Mesenchymal stem cell (in vitro differentiated cells and primary cell): ENCODE results near the gene RBM23.
A peak's percentile ranks its signal among the peaks of the same experiment; 100 is the strongest.
"Not testable (repeated sequence)": the region's sequence is repeated elsewhere in the genome, so short reads cannot be mapped to it uniquely, and the experiment has no call there.

Experiments
- DNase-seq: peaks from one replicate; pipeline ENCODE4 v3.0.0-alpha.2; 2013
- H2AFZ ChIP-seq: one replicate; pipeline ENCODE4 v1.6.1; 2013; ENCODE audit warnings: low read depth, mild to moderate bottlenecking, control low read depth, inconsistent platforms, low read length, moderate library complexity
- H2AK5ac ChIP-seq: 2 replicates; pipeline ENCODE4 v1.6.1; 2013; ENCODE audit warnings: low read length, moderate library complexity, mild to moderate bottlenecking, inconsistent platforms; ENCODE audit not compliant: severe bottlenecking
- H2BK120ac ChIP-seq: one replicate; pipeline ENCODE4 v1.6.1; 2013; ENCODE audit warnings: low read depth, mild to moderate bottlenecking, inconsistent platforms, low read length, moderate library complexity
- H2BK12ac ChIP-seq, 2 experiments: one replicate each; pipeline ENCODE4 v1.6.1; 2013; ENCODE audit warnings: inconsistent platforms in 2 of 2, low read length in 2 of 2, mild to moderate bottlenecking in 2 of 2, moderate library complexity in 2 of 2, control low read depth in 1 of 2
- H2BK15ac ChIP-seq: one replicate; pipeline ENCODE4 v1.6.1; 2013; ENCODE audit warnings: mild to moderate bottlenecking, low read depth, inconsistent platforms; ENCODE audit not compliant: poor library complexity, severe bottlenecking
- H2BK5ac ChIP-seq: 2 replicates; pipeline ENCODE4 v1.6.1; 2013; ENCODE audit warnings: low read depth, mild to moderate bottlenecking, low read length, control low read depth, inconsistent platforms; ENCODE audit not compliant: poor library complexity, severe bottlenecking
- H3K14ac ChIP-seq, 2 experiments: one replicate each; pipeline ENCODE4 v1.6.1; 2013; ENCODE audit warnings: inconsistent platforms in 2 of 2, low read length in 2 of 2, control low read depth in 1 of 2, mild to moderate bottlenecking in 1 of 2, moderate library complexity in 1 of 2
- H3K18ac ChIP-seq, 2 experiments: one replicate each; pipeline ENCODE4 v1.6.1; 2013; ENCODE audit warnings: inconsistent platforms in 2 of 2, low read length in 2 of 2, control low read depth in 1 of 2, low read depth in 1 of 2, mild to moderate bottlenecking in 1 of 2
- H3K23ac ChIP-seq, 2 experiments: one replicate each; pipeline ENCODE4 v1.6.1; 2013; ENCODE audit warnings: inconsistent platforms in 2 of 2, low read length in 2 of 2, mild to moderate bottlenecking in 2 of 2, moderate library complexity in 2 of 2, control low read depth in 1 of 2
- H3K27ac ChIP-seq: 2 replicates; pipeline ENCODE4 v1.5.1; 2013; ENCODE audit warnings: mild to moderate bottlenecking, moderate library complexity, low read length, control low read depth, inconsistent platforms; ENCODE audit not compliant: poor library complexity, severe bottlenecking
- H3K27me3 ChIP-seq, 2 experiments: 2 replicates each; pipeline versions ENCODE4 v1.6.1 to v1.7.0; 2013; ENCODE audit warnings: low read length in 2 of 2, mild to moderate bottlenecking in 2 of 2, moderate library complexity in 2 of 2, control low read depth in 1 of 2, inconsistent platforms in 1 of 2; ENCODE audit not compliant: control insufficient read depth in 1 of 2, insufficient read depth in 1 of 2
- H3K36me3 ChIP-seq, 2 experiments: 2 replicates each; pipeline versions ENCODE4 v1.6.1 to v1.7.0; 2013; ENCODE audit warnings: low read length in 2 of 2, control low read depth in 1 of 2, inconsistent platforms in 1 of 2, low read depth in 1 of 2, mild to moderate bottlenecking in 1 of 2; ENCODE audit not compliant: insufficient read depth in 2 of 2, control insufficient read depth in 1 of 2
- H3K4ac ChIP-seq, 2 experiments: one replicate each; pipeline ENCODE4 v1.6.1; 2013; ENCODE audit warnings: inconsistent platforms in 2 of 2, low read length in 2 of 2, mild to moderate bottlenecking in 2 of 2, moderate library complexity in 2 of 2, control low read depth in 1 of 2, low read depth in 1 of 2
- H3K4me1 ChIP-seq: 2 replicates; pipeline ENCODE4 v1.6.1; 2013; ENCODE audit warnings: low read depth, low read length, control low read depth; ENCODE audit not compliant: control insufficient read depth, insufficient read depth
- H3K4me2 ChIP-seq: 2 replicates; pipeline ENCODE4 v1.6.1; 2013; ENCODE audit warnings: low read length, mild to moderate bottlenecking, inconsistent platforms; ENCODE audit not compliant: poor library complexity, severe bottlenecking
- H3K4me3 ChIP-seq, 2 experiments: 2 replicates each; pipeline versions ENCODE4 v1.5.1 to v1.7.0; 2013; ENCODE audit warnings: low read length in 2 of 2, mild to moderate bottlenecking in 2 of 2, control low read depth in 1 of 2, low read depth in 1 of 2; ENCODE audit not compliant: insufficient read depth in 1 of 2
- H3K79me1 ChIP-seq: replicated peaks from 2 replicates; pipeline ENCODE4 v1.6.1; 2013; ENCODE audit warnings: mild to moderate bottlenecking, control low read depth, low read length, inconsistent platforms; ENCODE audit not compliant: poor library complexity, severe bottlenecking
- H3K9ac ChIP-seq: 2 replicates; pipeline ENCODE4 v1.7.0; 2013; ENCODE audit warnings: mild to moderate bottlenecking, low read length, moderate library complexity
- H3K9me3 ChIP-seq: 2 replicates; pipeline ENCODE4 v1.7.0; 2013; ENCODE audit warnings: mild to moderate bottlenecking, low read length; ENCODE audit not compliant: control insufficient read depth
- H4K8ac ChIP-seq: one replicate; pipeline ENCODE4 v1.6.1; 2013; ENCODE audit warnings: inconsistent platforms, mild to moderate bottlenecking, low read length, moderate library complexity
- H4K91ac ChIP-seq: one replicate; pipeline ENCODE4 v1.6.1; 2013; ENCODE audit warnings: mild to moderate bottlenecking, low read length, inconsistent platforms
- WGBS: methylation state at CpG from one replicate; pipeline ENCODE4 v1.1.7; 2013; ENCODE audit warnings: mixed read lengths; 5-methylcytosine and 5-hydroxymethylcytosine counted together

Gene RBM23

DNA sequence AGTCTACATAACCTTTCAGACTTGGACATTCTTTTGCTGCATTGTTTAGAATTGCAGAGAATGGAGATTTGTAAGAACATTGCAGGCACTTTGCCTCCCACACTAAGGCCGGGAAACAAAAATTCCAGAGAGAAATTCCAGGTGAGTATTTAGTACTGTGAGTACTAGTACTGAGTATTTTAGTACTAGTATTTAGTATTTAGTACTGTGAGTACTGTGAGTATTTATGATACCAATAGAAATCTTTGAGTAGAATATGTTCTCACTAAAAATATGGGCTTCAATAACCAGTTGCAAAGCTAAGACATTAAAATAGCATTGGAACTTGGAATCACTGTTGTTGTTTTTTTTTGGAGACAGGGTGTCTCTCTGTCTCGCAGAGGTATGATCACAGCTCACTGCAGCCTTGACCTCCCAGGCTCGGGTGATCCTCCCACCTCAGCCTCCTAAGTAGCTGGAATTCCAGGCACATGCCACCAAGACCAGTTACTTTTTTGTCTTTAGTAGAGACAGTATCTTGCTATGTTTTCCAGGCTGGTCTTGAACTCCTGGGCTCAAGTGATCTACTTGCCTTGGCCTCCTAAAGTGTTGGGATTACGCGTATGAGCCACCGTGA lies 43.2 kb upstream of the RBM23 start:
- no peaks in the 10 kb centered on the region for H3K4me1 ChIP-seq
- H3K79me1 ChIP-seq = no peaks in the 10 kb centered on the region
- H4K8ac ChIP-seq = no peak overlapping the region
- no peak overlapping the region for H3K23ac ChIP-seq
- no peak overlapping the region for H2AFZ ChIP-seq
- no peak overlapping the region for H2BK5ac ChIP-seq
- H3K14ac ChIP-seq = no peak overlapping the region
- no peaks in the 10 kb centered on the region for H3K27me3 ChIP-seq
- no peak overlapping the region for H3K4me3 ChIP-seq
- no peak overlapping the region for H3K9ac ChIP-seq
- no peak overlapping the region for H2BK120ac ChIP-seq
- H3K18ac ChIP-seq = no peak overlapping the region
- no peak for DNase-seq
- no peaks in the 10 kb centered on the region for H3K9me3 ChIP-seq
- no peak overlapping the region for H3K4me2 ChIP-seq
- H2BK12ac ChIP-seq = no peak overlapping the region
- no peak overlapping the region for H2BK15ac ChIP-seq
- WGBS = 96% methylated on average over 3 of the region's 6 CpGs
- no peak overlapping the region for H4K91ac ChIP-seq
- H3K36me3 ChIP-seq = no peaks in the 10 kb centered on the region
- H3K4ac ChIP-seq = no peak overlapping the region
- no peak overlapping the region for H2AK5ac ChIP-seq
- no peak overlapping the region for H3K27ac ChIP-seq

DNA sequence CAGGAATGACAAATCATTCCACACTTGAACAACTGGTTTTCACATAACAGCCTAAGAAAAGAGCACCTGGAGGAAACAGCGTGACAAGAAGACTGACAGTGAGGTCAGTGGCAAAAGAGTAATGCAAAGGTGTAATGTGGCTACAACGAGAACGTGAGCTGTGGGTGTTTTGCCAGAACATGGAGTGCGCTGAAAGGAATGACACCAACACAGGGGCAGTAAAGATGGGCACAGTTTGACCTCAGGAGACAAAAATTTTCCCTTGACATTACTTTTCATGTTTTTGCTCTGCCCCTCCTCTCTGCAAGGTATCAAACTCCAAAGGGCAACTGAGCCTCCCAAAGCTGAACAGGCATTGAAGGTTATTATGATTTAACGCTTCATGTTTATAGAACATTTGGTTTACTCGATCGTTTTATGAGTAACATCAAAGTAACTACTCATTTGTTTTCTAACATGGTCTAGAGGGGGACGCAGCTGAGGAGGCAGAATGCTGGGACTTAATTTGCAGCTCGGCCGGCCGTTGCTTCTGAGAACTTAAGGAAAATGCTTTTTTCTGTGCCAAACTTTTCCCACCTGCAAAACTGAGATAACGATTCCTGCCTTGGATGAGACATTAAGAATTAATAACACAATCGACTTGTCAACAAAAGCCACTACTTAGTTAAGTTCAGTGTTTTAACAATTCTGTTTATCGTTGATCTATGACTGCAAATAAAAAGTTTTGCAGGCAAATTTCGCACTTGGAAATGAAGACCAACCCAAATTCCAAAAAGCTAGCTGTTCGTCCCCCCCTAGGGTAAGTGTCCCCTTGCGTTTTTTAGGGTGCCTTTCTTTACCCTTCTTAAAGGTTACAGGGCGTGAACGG lies 37.0 kb upstream of the RBM23 start:
- no peak overlapping the region for H2BK12ac ChIP-seq
- H2BK15ac ChIP-seq = no peak overlapping the region
- H2BK5ac ChIP-seq = no peak overlapping the region
- peak overlapping the region; percentile 85 for H3K9ac ChIP-seq
- H3K27ac ChIP-seq = peak overlapping the region; percentile 79
- H2AFZ ChIP-seq = no peak overlapping the region
- peak overlapping the region in 1 of 2 experiments; percentile 43 for H3K18ac ChIP-seq
- peaks cover 3% of the 10 kb centered on the region for H3K4me1 ChIP-seq
- H3K4me3 ChIP-seq = peak overlapping the region; percentile 62 to 89
- peak overlapping the region; percentile 43 for H4K91ac ChIP-seq
- no peaks in the 10 kb centered on the region for H3K79me1 ChIP-seq
- H2BK120ac ChIP-seq = no peak overlapping the region
- no peak for DNase-seq
- WGBS = 34% methylated on average over 19 of the region's 19 CpGs
- peak overlapping the region; percentile 28 for H4K8ac ChIP-seq
- H3K36me3 ChIP-seq = peaks cover 0 to 3% of the 10 kb centered on the region in 2 experiments
- no peaks in the 10 kb centered on the region for H3K27me3 ChIP-seq
- no peak overlapping the region for H3K4ac ChIP-seq
- H3K14ac ChIP-seq = peak overlapping the region in 1 of 2 experiments; percentile 15
- no peak overlapping the region for H3K23ac ChIP-seq
- H3K4me2 ChIP-seq = peak overlapping the region; percentile 87
- no peaks in the 10 kb centered on the region for H3K9me3 ChIP-seq
- no peak overlapping the region for H2AK5ac ChIP-seq

DNA sequence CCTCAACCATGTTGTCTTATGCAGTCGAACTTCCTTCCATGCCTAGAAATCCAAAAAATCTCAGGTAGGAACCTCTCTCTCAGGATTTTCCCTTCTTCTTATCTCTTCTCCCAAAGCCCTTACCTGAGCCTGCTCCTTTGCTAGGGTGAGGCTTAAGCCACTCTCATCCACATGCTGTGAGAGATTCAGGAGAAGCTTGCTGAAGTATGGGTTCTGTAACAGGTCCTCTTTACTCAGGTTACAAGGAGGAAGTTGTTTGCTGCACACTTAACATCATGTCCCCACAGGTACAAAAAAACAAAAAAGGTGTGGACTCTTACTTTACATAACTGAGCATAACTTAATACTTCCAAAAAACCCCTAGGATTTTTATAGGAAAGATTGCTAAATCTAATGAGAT lies 33.5 kb upstream of the RBM23 start:
- H3K9ac ChIP-seq = no peak overlapping the region
- no peak overlapping the region for H3K18ac ChIP-seq
- H4K91ac ChIP-seq = no peak overlapping the region
- H3K4me1 ChIP-seq = peaks cover 3% of the 10 kb centered on the region
- peaks cover 4 to 8% of the 10 kb centered on the region in 2 experiments for H3K36me3 ChIP-seq
- H2BK120ac ChIP-seq = no peak overlapping the region
- H2AFZ ChIP-seq = no peak overlapping the region
- no peak overlapping the region for H3K23ac ChIP-seq
- no peak overlapping the region for H2BK15ac ChIP-seq
- H3K14ac ChIP-seq = no peak overlapping the region
- no peak overlapping the region for H3K4ac ChIP-seq
- 95% methylated on average over 1 of the region's 1 CpG for WGBS
- H3K79me1 ChIP-seq = no peaks in the 10 kb centered on the region
- H2BK12ac ChIP-seq = no peak overlapping the region
- H3K27me3 ChIP-seq = no peaks in the 10 kb centered on the region
- no peak overlapping the region for H4K8ac ChIP-seq
- no peak overlapping the region for H3K27ac ChIP-seq
- H3K4me2 ChIP-seq = no peak overlapping the region
- no peak overlapping the region for H2AK5ac ChIP-seq
- DNase-seq = no peak
- no peak overlapping the region for H3K4me3 ChIP-seq
- H2BK5ac ChIP-seq = no peak overlapping the region
- no peaks in the 10 kb centered on the region for H3K9me3 ChIP-seq

DNA sequence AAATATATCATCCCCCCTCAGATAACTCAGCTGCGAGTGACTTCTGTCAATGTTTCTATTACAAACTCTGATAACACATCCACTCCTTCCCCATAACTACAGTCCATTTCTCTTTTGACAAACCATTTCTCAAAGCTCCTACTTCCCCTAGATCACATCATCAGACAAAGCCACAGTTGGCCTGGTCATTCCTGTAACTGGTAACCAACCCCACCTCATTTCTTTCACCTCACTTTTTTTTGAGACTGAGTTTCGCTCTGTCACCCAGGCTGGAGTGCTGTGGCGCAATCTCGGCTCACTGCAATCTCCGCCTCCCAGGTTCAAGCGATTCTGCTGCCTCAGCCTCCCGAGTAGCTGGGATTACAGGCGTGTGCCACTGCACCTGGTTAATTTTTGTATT lies 32.8 kb upstream of the RBM23 start:
- H2AFZ ChIP-seq, H2BK15ac ChIP-seq, H3K9me3 ChIP-seq, H4K91ac ChIP-seq, H3K4me2 ChIP-seq, H3K23ac ChIP-seq, H3K27ac ChIP-seq, H3K4me3 ChIP-seq, H3K18ac ChIP-seq, H2BK120ac ChIP-seq, H2BK5ac ChIP-seq, H2AK5ac ChIP-seq, H3K79me1 ChIP-seq, DNase-seq, H3K9ac ChIP-seq, H3K4me1 ChIP-seq, H3K14ac ChIP-seq, H3K4ac ChIP-seq, H2BK12ac ChIP-seq, H3K27me3 ChIP-seq, H4K8ac ChIP-seq: not testable (repeated sequence)
- peaks cover 9 to 14% of the 10 kb centered on the region in 2 experiments for H3K36me3 ChIP-seq
- 97% methylated on average over 8 of the region's 8 CpGs for WGBS
